GM18909 (cell line): ENCODE results near the gene LONP2.
A peak's percentile ranks its signal among the peaks of the same experiment; 100 is the strongest.
"Not testable (repeated sequence)": the region's sequence is repeated elsewhere in the genome, so short reads cannot be mapped to it uniquely, and the experiment has no call there.

Experiments used
- ATAC-seq: cut with Tn5 transposase; IDR thresholded peaks from one replicate; pipeline ENCODE4 v1.9.1; 2021; ENCODE audit warnings: mild to moderate bottlenecking; ENCODE audit not compliant: unreplicated experiment, poor library complexity

LONP2 gene

DNA sequence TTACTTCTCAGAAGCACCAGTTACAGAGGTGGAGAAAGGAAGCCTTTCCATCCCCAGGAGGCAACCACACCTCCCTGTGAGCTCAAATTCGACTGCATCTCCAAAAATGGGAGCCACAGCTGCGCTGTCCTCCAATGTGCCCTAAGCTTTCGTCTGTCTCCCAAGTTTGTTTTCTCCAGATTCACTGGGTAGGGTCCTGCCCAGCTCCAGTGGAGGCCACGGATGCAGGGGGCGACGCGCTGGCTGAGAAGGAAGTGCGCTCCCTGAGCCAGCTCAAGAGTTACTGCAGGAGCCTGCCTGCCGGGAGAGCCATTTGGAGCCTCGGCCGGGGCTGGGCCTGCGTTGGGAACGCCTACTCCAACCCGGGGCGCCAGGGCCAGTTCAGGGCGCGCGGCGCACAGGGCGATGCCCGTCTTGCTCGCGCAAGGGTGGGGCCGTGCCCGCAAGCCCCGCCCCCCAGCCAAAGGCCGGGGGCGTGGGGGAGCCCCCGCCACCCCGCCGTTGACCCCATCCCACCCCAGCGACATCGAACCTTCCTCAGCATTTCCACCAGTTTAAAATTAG lies 121.6 kb downstream of the LONP2 start:
- ATAC-seq = peak; percentile 90

DNA sequence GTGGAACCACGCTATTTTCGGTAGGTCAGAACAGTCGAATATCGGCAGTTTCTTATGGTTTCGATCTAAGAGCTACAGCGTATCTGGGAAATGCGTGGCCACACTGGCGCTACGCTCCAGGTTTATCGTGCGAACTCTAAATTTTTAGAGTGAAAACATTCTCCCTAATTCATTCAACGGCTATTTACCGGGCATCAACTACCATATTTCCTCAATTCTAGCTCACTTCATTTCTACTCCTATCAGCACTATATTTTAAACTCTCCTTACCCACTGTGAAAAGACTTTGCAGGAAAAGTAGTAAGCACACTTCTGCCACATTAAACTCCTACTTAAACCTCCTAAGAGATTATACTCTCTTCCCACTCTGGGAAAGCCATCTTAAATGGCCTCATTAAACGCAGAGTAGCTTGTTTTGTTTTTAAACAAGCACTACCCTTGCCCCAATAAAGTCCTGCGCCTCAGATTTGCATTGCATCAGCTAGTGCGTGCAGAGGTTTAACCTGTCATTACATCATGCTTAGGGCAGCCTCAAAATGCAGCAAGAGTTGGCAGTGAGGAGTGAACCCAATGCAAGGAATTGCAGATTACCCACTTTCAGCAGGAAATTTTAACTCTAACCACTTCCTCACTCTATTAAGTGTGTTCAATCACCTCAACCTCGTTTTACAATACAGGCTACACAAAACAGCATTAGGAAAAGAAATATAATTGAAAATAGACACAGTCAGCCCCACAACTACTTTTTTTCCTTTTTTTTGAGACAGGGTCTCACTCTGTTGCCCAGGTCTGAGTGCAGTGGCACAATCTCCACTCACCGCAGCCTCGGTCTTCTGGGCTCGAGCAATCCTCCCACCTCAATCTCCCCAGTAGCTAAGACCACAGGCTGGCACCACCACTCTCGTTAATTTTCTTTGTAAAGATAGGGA lies 122.3 kb downstream of the LONP2 start:
- ATAC-seq = peak; percentile 74

DNA sequence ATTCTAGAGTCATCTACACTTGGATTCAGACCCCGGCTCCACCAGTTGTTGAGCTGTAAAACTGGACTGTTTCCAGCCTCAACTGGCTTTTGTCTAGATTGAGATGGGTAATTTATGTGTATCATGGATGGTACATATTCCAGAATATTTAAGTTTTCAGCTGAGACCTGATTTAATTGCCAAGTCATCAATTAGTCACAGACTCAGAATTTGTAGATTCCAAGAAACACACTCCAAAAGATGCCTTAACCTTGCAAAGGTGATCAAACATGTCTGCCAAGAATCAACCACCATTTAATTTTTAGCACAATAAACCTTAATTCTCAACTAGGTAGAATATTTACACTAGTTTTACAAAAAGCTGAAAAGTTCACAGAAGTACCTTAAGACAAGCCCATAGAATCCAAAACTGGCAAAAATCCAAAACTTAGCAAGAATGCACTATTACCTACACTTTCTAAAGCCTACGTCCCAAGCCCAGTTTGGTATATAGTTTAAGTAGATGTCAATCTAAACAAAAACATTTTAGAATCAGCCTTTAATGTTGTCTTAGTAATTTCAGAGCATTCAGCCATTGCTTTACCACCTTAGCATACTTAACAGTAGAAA lies 123.4 kb downstream of the LONP2 start:
- no peak for ATAC-seq

DNA sequence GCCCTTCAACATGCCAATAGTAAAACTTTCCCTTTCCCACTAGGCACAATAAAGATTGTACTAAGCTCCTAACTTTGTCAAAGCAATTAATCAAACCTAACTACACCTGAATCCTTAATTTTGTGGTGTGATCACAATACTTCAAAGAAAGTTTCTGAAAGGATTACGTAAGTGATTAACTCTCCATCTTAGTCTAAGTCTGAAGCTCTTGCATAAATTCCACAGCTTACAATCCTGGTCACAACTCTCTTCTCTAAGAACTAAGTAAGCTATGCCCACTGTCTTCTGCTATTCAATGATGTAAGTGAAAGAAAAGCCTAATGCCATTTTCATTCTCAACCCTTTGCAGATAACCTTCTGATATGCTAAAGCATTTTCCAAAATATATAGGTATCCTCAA lies 125.7 kb downstream of the LONP2 start:
- ATAC-seq = no peak

DNA sequence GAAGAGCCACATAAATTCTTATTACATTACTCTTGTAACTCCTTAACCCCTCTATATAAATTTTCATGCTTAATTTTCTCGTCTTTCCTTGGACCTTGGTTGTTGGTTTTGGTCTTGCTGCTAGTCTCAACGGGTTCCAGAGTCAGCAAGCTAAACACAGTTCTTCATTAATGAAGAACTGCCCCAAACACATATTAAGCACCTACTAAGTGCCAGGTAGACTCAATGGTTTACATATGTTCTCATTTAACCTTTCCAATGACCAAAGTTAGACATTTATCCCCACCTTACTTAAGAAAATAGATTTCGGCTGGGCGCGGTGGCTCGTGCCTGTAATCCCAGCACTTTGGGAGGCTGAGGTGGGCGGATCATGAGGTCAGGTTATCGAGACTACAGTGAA lies 126.1 kb downstream of the LONP2 start:
- no peak for ATAC-seq

DNA sequence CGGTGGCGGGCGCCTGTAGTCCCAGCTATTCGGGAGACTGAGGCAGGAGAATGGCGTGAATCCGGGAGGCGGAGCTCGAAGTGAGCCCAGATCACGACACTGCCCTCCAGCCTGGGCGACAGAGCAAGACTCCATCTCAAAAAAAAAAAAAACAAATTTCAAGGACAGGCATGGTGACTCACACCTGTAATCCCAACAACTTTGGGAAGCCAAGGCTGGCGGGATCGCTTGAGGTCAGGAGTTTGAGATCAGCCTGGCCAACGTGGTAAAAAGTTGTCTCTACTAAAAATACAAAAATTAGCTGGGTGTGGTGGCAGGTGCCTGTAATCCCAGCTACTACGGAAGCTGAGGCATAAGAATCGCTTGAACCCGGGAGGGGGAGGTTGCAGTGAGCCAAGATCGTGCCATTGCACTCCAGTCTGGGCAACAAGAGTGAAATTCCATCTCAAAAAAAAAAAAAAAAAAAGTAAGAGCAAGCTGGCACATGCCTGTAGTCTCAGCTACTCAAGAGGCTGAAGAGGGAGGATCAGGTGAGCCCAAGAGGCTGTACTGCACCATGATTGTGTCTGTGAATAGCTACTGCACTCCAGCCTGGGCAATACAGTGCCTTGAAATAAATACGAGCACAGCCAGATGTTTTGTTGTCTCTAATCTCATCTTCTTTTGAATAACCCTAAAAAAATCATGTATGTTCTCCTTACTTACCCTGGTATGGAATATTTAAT lies 126.7 kb downstream of the LONP2 start:
- ATAC-seq = not testable (repeated sequence)

DNA sequence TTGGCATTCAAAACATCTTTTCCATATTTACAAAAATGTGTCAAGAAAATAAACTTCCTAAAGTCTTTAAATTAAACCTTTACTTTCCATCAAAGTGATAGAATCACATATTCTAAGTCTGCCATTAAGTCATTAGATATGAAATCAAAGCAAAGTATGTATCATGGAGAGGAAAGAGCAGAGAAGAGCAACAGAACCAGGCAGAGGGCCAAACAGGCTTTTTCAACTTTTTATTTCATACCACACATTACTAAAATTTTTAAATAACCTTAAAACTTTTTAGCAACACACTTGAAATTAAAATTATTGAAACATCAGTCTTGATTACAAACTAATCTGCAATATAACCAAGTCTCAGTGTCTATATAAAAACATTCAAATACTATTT lies 127.3 kb downstream of the LONP2 start:
- no peak for ATAC-seq

DNA sequence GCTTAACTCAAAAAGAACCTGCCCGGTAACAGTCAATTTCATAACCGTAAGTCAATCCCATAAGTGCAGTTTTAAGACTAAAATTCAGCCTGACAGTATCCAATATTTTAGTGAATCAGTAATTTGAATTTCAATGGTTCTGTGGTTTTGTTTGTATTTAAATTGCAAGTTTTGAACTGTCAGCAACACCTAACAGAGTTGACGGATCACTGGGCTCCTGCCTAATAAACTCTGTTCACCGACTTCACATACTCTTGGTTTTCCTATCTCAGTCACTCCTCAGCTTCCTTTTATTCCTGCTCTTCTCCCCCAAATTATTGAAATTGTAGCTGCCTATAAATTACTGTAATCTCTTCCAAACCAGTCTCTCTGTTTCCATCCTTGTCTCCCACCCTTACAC lies 128.6 kb downstream of the LONP2 start:
- ATAC-seq = no peak

DNA sequence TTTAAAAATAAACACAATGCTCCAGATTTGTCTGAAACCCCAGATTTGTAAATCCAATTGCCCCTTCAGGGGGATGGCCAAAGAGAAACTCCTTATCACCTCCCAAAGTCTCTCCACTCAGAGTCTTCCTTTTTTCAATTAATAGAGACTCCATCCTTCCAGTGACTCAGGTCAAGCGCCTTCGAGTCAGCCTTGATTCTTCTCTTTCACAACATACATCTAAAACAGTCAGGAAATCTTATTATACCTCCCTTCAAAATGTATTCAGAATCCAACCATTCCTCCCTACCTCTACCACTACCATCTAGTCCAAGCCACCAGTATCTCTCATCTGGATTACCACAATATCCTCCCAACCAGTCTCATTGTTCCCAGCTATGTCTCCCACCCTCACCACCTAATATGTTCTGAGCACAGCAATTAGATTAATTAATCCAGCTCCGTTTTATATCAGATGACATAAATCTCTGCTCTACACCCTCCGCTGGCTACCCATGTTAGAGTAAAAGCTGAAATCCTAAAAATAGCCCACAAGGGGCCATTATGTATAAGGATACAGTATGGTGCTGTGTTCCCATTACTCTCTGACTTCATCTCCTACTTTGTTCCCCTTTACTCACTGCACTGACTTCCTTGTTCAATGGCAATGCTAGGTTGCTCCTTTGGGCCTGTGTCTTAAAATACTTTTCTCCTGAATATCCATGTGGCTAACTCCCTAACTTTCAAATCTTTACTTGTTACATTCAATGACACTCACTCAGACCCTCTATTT lies 129.3 kb downstream of the LONP2 start:
- no peak for ATAC-seq

DNA sequence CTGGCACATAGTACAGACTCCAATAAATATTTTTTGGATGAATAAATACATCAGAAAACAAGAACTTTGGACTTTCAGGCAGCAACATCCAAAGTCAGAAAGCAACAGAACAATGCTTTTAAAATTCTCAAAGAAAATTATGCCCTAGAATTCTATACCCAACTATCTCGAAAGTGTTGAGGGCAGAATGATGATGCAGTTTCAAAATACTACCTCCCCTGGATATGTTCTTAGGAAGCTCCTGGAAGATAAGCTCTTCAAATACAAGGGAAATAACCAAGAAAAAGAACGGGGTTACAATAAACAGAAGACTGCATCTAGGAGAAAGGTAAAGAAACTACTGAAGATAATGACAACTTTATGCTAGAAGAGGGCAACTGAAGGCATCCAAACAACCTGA lies 130.2 kb downstream of the LONP2 start:
- ATAC-seq = no peak

DNA sequence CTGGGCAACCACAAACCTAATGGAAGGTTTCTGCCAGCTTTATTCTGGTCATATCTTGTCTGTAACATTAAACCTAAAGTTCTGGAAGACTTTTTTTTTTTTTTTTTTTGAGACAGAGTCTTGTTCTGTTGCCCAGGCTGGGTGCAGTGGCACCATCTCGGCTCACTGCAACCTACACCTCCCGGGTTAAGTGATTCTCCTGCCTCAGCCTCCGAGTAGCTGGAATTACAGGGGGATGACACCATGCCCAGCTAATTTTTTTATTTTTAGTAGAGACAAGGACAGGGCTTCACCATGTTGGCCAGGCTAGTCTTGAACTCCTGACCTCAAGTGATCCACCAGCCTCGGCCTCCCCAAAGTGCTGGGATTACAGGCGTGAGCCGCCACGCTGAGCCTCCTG lies 133.2 kb downstream of the LONP2 start:
- ATAC-seq = not testable (repeated sequence)

DNA sequence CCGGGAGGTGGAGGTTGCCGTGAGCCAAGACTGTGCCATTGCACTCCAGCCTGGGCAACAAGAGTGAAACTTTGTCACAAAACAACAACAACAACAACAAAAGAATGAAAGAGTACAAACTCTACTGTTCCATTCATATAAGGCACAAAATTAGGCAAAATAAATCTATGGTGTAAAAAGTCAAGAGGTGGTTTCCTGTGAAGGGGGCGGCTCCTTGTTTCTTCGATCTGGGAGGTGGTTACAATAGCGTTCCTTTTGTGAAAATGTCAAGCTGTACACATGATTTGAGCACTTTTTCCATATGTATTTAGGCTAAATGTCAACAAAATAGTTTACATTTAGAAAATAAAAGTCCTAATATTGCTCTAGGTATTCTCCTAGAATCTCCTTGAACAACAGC lies 134.2 kb downstream of the LONP2 start:
- no peak for ATAC-seq

DNA sequence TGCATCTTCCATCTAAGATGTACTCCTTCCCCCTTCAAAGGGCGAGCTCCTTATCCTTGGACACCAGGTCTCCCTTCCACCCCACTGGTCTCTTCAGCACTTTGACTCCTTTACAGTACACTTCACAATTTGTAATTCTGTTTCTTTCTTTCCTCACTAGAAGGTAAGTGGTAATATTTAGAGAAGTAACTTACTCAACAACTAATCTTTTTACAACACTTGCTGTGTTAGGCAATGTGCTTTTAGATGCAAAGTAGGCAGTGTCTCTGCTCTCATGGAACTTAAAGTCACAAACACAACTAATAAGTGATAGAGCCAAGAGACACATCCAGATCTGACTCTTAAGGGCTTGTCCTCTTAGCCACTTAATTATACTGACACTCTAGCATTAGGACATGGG lies 134.7 kb downstream of the LONP2 start:
- ATAC-seq = no peak

DNA sequence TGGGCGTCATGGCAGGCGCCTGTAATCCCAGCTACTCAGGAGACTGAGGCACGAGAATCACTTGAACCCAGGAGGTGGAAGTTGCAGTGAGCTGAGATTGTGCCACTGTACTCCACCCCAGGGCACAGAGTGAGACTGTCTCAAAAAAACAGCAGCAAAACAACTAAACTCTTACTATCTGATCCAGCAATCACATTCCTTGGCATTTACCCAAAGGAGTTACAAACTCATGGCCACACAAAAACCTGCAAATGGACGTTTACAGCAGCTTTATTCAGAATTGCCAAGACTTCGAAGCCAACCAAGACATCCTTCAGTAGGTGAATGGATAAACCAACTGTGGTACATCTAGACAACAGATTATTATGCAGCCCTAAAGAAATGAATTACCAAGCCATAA lies 137.1 kb downstream of the LONP2 start:
- ATAC-seq = no peak

DNA sequence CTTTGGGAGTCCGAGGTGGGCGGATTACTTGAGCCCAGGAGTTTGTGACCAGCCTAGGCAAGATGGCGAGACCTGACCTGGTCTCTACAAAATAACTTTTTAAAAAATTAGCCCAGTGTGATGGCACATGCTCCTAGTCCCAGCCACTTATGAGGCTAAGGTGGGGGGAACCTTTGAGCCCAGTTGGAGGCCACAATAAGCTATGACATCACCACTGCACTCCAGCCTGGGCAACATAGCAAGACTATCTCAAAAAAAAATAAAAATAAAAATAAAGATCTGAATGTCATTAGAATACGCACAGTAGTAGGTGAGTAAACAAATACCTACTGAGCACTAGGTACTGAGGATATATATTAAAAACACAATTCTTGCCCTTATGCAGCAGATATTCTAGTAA lies 138.0 kb downstream of the LONP2 start:
- no peak for ATAC-seq

DNA sequence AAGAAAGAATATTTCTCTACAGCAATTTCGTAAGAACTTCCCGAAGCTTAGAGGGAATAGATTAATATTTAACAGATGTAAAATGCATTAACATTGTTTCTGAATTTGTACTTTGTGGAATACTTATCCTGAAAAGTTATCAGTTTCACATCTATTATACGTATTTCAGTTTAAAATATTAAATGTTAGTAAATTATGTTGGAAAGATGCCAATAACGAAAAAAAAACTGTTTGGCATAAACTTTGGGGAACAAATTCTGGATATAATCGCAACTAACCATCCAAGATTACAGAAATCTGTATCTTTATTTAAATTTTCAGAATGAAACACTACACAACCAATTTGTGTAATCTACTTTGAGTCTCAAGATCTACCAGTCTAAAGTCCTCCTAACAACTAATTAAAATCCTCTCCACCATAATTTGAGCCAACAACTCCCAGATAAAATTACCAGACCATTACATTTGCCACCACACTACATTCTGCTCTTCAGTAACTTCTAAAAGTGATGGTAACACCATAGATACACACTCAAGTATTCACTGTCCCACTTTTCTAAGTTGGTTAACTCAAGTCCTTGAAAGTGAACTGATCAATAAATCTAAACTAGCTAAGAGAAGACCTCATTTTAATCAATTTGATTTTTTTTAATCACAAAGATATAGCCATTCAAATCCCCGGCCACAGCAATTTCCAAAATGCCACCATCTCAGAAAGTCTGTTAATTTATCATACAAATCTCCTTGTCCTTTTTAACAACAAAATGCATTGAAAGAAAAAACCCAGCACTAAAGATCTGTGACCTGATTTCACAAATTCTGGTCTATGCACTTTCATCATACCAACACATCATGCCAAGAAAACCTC lies 139.1 kb downstream of the LONP2 start:
- ATAC-seq = no peak

DNA sequence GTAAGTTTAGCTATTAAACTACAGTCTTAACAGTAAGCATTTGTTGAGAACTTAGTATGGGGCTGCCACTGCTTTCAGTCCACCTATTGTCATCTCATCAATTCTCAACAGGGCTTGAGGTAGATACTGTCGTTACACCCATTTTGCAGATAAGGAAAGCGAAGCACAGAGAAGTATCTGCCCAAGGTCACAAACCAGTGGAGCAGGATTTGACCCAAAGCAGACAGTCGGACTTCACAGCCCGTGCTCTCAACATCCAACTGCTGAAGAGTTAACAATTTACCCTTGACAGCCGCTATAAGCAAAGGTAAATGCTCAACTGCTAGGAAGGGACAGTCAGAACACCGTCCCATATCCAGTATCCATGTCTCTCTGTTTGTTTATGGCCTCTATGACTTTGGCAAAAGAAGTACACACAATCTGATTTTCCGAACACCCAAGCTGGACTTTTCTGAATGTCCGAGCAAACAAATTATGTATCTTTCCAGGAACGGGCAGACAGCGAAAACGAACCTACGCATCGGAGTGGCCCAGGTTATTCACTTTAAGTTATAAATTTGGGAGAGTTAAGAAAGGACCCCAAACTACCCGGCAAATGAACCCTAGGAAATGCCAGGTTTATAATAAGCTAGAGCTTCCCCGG lies 139.9 kb downstream of the LONP2 start:
- ATAC-seq = no peak

DNA sequence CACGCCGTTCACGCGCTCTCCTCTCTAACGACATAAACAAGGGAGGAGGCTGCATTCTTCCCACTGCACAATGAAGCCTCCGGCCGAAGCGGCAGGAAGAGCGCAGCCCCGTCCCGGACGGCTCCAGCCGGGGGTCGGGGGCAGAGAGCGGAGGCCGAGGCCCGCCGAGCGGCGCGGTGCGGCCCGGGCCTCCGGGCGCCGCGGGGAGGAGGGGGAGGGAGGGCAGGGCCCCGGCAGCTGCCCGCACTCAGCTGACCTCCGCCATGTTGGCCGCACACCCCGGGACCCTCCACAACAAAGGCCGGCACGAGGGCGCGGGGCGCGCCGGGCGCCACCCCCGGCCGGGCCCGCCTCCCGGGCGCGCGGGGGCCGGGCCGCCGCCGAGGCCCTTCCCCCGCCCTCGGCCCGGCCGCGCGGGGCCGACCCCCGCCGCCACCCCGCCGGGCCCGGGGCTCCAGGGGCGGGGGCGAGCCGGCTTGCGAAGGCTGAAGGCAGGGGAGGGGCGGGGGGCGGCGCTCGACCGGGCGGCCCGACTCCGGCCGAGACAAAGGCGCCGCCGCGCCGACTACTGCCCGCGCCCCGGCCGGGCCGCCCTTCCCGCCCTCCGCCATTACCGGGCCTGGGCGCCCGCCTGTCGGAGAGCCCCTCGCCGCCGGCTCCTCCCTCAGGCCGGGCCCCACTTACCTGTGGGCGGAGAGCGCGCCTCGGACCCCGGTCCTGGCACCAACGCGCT lies 140.6 kb downstream of the LONP2 start:
- ATAC-seq = peak; percentile 60
